Measurements from ENCODE around the gene MAPK10.
"Not testable (repeated sequence)": the region's sequence is repeated elsewhere in the genome, so short reads cannot be mapped to it uniquely, and the experiment has no call there.

Gene MAPK10

DNA sequence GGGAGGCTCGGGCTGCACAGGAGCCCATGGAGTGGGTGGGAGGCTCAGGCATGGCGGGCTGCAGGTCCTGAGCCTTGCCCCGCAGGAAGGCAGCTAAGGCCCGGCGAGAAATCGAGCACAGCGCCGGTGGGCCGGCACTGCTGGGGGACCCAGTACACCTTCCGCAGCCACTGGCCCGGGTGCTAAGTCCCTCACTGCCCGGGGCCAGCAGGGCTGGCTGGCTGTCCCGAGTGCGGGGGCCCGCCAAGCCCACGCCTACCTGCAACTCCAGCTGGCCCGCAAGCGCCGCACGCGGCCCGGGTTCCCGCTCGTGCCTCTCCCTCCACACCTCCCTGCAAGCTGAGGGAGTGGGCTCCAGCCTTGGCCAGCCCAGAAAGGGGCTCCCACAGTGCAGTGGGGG lies 338.2 kb downstream of the MAPK10 start:
- DNase-seq: not testable (repeated sequence)

GRCh38 chr4:86019906-86020305 lies 339.9 kb downstream of the MAPK10 start:
- no peak for DNase-seq

DNA sequence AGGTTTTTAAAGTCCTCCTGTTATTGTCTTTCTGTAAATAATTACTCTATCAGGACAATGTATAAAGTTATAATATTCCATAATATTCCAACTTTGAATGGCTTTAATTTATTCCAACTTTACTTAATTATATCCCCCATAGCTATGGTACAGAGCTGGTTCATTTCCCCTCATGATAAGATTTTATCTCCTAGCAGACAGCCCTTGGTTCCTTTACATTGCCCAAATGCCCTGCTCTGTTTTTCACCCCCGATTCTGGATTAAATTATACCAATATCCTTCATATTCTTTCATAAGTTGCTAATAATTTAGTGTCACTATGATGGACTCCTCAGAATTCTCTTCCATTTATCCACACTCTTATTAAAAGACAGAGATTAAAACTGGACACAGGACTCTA lies 340.5 kb downstream of the MAPK10 start:
- no peak for DNase-seq

DNA sequence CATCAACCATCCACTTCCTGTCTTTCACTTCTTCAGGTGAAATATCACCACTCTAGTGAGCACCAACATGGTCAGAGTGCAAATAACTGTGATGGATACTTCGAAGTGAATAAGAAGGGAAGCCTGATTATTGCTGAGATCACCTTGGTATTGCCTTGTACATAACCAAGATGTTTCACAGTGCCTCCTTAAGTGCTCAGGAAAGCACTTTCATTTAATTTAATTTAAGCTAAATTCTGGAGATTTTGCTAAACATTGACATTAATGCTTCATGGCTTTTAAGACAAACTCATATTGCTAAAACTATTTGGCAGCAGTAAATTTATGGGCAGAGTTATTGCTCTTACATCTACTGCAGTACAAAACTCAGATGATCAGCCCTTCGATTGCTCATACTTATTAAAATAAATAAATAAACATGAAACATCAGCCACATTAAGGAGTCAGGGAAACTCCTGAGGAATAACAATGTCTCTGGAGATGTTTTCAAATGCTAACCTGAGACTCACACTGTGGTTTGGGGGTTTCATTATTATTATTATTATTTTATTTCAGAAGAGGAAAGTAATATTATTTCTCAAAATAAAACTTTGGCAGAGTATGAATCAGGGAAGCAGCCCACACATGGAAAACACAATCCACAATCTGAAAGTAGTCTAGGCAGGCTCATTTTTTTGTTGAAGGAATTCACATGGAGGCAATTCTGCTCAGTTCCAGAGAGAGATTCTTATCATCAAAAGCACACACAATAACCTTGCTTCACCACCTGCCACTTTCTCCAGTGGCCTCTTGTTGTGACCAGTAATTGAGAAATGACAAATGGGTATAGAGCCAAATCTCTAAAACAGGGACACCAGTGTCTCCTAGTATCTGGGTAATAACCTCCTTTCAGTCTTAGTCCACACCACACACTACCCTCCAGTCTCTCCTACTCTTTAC lies 344.2 kb downstream of the MAPK10 start:
- DNase-seq: no peak

- no peak for DNase-seq
Observed at GRCh38 chr4:86014599-86014998, 345.3 kb downstream of the MAPK10 start.

DNA sequence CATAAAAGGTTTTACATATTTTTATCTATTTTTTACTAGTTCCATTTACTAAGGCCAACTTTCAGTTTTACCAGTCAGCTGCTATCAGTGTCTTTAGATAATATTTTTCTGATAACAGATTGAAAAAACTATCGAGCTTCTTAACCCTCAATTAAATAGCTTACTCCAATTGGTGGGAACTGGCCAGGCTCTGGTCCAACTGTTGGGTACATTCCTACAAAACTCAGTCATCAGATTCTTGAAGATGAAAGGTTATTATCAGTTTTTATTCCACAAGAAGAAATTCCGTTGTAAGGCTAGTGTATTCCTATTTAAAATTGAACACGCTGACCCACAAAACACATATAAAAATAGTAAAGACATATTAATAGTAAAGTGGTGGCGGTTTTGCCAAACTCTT lies 346.2 kb downstream of the MAPK10 start:
- no peak for DNase-seq

DNA sequence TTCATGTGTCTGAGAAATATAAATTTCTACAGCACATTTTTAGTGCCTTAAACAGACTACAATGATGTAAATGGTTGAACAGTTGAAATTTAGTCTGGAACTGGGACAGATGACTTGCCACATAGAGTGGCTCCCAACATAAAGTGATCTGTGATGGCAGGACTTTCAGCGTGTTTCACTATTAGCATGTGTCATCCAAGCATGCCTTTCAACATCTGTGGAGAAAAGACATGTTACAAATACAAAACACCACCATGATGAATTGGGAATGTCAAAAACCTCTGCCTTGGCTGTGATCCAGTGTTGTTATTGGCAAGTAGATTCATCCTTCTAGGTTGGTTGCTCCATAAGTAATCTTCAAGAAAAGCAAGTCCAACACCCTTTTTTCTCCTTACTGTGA lies 348.7 kb downstream of the MAPK10 start:
- no peak for DNase-seq

GRCh38 chr4:86007042-86007441 lies 352.8 kb downstream of the MAPK10 start:
- no peak for DNase-seq

GRCh38 chr4:86006057-86006456 lies 353.8 kb downstream of the MAPK10 start:
- no peak for DNase-seq

GRCh38 chr4:86004030-86004429 lies 355.8 kb downstream of the MAPK10 start:
- no peak for DNase-seq

DNA sequence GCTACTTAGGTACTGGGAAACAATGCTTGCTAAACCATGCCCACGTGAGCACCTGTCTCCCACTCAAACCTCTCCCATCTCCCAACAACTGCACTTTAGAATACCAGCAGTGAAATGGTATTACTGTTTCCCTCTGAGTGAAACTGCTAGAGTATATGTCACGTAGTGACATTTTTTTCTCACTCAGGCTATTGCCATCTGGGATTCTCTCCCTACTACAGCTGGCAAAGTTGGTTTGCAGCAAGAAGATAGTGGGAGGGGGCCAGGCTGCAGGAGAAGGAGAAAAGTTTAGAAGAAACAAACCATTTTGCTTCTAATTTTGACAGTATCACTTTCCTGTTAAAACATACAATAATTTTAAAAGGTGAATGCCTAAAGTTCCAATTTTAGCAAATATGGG lies 358.3 kb downstream of the MAPK10 start:
- DNase-seq: no peak

DNA sequence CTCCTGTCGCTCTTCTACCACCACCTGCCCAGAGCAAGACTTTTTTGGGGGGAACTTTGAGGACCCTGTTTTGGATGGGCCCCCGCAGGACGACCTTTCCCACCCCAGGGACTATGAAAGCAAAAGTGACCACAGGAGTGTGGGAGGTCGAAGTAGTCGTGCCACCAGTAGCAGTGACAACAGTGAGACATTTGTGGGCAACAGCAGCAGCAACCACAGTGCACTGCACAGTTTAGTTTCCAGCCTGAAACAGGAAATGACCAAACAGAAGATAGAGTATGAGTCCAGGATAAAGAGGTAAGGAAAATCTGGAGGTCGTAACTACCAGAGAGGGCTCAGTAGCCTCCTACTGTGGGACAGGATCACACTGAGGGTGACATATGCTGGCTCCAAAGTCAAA lies 364.5 kb downstream of the MAPK10 start:
- DNase-seq: no peak

DNA sequence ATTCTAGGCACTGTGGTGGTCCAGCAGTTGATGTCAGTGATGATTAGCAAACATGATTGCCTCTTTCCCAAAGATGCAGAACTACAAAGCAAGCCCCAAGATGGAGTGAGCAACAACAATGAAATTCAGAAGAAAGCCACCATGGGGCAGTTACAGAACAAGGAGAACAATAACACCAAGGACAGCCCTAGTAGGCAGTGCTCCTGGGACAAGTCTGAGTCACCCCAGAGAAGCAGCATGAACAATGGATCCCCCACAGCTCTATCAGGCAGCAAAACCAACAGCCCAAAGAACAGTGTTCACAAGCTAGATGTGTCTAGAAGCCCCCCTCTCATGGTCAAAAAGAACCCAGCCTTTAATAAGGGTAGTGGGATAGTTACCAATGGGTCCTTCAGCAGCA lies 365.3 kb downstream of the MAPK10 start:
- no peak for DNase-seq

- no peak for DNase-seq
Observed at GRCh38 chr4:85993641-85994040, 366.2 kb downstream of the MAPK10 start.

GRCh38 chr4:85986266-85986665 lies 373.6 kb downstream of the MAPK10 start:
- DNase-seq: no peak

DNA sequence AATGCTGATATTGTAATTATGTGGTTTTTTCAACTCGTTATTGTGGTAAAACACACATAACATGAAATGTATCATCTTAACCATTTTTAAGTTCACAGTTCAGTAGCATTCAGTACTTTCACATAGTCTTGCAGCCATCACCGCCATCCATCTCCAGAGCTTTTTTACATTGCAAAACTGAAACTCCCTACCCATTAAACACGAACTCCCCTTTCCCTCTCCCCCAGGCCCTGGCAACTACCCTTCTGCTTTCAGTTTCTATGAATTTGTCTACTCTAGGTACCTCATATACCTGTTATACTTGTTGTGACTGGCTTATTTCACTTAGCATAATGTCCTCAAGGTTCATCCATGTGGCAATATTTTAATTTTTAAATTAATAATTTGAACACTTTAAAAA lies 380.6 kb downstream of the MAPK10 start:
- no peak for DNase-seq

DNA sequence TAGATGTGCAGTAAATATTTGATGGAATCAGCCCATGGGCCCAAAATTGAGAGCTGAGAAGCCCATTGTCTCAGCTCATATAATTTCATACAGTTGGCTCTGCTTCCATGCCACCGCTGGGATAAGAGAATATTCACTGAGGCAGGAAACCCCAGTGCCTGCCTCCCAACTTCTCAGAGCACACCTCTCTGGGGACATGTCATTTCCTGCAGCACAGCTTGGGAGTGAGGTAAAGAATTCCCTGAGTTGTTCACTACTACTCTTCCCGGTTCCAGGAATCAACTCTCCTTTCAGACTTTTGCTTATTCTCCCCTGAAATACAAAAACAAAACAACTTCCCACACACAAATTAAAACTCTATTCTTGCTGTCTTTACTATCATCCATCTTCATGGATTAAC lies 389.3 kb downstream of the MAPK10 start:
- no peak for DNase-seq

GRCh38 chr4:85968945-85969819 lies 390.7 kb downstream of the MAPK10 start:
- DNase-seq: peak; percentile 38

DNA sequence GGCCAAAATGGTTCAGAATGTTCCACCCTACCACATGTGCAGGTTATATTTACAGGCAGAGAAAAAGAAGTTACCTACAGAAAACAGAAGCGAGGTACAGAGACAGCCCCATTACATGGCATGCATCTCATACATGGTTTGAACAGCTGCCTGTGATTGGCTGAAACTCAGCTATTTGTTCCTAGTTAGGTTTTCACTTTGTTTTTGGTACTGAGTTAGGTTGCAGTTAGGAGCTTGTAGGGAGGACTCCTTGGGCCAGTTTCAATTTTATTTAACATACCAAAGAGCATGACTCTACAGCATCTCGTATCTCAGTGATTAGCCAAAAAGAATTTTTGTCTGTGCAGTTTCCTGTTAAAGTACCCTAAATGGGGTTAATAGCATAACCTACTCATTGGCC lies 392.0 kb downstream of the MAPK10 start:
- DNase-seq: no peak

GRCh38 chr4:85966373-85966772 lies 393.5 kb downstream of the MAPK10 start:
- no peak for DNase-seq

DNA sequence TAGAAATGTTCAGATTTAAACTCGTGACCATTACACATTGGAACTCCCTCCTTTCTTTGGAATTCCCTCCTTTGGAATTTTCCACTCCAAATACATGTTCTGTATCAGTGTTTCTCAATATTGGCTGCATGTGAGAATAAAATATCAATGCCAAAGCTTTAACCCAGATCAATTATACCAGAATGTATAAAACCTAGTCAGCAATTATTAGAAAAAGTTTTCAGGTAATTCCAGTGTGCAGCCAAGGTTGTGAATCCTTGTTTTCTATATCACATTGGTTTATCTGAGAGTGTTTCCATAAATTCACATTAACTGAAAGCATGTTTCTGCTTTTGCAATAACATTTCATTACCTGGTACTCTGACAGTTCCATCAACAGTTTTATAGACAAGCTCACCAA lies 394.3 kb downstream of the MAPK10 start:
- DNase-seq: no peak

GRCh38 chr4:85965017-85965416 lies 394.8 kb downstream of the MAPK10 start:
- not testable (repeated sequence) for DNase-seq

DNA sequence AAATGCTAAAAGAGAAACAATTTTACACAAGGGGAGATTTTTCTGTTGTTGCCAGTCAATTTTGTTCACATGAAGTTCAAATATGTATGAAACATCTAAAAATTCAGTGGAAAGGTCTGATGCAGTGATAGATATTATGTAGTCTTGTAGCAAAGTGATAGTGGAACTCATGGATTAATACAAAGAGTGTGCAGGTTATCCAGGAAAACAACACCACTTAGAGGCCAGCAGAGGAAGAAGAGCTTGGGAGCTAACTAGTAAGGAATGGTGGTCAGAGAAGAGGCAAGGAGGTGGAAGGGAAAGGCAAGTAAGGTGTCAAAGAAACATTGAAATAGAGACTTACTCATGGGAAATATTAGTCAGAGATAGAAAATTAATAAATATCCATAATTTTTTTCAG lies 395.6 kb downstream of the MAPK10 start:
- no peak for DNase-seq

DNA sequence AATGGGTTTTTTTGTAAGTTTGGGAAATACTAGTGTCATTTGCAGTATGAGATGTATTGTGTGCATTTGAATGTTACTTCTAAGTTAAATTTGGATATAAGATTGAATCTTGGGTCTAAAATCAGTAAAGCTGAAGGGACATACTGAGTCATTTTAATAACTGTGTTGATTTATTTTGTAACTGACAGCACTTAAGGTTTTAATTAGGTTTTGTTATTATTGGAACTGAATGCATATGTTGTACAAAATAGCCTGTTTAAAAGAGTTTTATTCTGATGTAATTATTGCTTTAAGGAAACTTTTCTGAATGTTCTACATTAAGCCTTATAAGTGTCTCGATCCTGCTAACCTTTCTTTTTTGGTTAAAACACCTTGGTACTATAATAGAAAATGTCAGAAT lies 396.6 kb downstream of the MAPK10 start:
- DNase-seq: no peak
